ENCODE measurements around the gene ADGRV1.

DNA sequence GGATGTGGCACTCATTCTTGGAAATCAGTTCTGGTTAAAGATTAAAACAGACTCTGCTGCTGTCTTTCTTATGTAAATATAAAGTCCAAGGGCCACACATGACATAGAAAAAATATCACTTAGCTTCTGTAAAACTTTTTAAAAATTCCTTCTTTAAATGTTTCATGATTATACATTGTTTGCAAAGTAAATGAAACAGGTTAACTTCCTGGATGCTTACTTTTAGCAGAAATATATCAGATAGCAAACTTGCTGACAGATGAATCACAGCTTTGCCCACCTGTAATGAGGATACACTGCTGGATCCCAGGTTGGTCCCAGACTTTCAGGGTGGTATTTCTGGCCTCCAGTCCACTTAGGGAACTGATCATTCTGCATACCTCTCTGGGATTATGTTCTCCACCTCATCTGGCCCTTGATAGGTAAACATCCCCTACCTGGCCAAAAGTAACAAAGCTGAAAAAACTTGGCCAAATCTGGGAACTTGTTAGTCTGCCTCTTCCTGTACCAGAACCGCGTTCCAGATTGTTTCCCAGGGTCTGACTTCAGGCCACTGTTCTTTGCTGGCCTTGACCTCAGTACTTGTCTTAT is 340.5 kb downstream of the ADGRV1 start:
- TF ChIP-seq, protein P1, sequence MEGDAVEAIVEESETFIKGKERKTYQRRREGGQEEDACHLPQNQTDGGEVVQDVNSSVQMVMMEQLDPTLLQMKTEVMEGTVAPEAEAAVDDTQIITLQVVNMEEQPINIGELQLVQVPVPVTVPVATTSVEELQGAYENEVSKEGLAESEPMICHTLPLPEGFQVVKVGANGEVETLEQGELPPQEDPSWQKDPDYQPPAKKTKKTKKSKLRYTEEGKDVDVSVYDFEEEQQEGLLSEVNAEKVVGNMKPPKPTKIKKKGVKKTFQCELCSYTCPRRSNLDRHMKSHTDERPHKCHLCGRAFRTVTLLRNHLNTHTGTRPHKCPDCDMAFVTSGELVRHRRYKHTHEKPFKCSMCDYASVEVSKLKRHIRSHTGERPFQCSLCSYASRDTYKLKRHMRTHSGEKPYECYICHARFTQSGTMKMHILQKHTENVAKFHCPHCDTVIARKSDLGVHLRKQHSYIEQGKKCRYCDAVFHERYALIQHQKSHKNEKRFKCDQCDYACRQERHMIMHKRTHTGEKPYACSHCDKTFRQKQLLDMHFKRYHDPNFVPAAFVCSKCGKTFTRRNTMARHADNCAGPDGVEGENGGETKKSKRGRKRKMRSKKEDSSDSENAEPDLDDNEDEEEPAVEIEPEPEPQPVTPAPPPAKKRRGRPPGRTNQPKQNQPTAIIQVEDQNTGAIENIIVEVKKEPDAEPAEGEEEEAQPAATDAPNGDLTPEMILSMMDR (IDR thresholded peaks at IDR 0.05) = no peak
- TF ChIP-seq POLR2A (IDR thresholded peaks at IDR 0.05) = no peak

Data from tibial nerve (tissue), 3 donors.